RWPE2 (cell line): ENCODE measurements around the gene FAM24B.

Experiments
- ATAC-seq: fragments of 200-7000 bp; cut with Tn5 transposase; 3 replicates; pipeline ENCODE4 v1.9.1; 2021; ENCODE audit warnings: low read depth
- DNase-seq: peaks from one replicate; pipeline ENCODE4 v3.0.0-alpha.2; 2020; ENCODE audit warnings: low spot score
- H3K27ac ChIP-seq: fragments of 450-650 bp; 2 replicates; pipeline ENCODE4 v1.5.1; 2017; ENCODE audit warnings: mild to moderate bottlenecking; ENCODE audit not compliant: poor library complexity, severe bottlenecking
- H3K27me3 ChIP-seq: fragments of 250-450 bp; sonication (Bioruptor Pico); 2 replicates; pipeline ENCODE4 v1.5.1; 2021; ENCODE audit warnings: mild to moderate bottlenecking, moderate library complexity; ENCODE audit not compliant: insufficient read depth, poor library complexity, severe bottlenecking
- H3K36me3 ChIP-seq: fragments of 250-450 bp; sonication (Bioruptor Pico); 2 replicates; pipeline ENCODE4 v1.5.1; 2020; ENCODE audit warnings: low read depth, mild to moderate bottlenecking, moderate library complexity
- H3K4me1 ChIP-seq: fragments of 250-450 bp; sonication (Bioruptor Pico); 2 replicates; pipeline ENCODE4 v1.5.1; 2021; ENCODE audit warnings: mild to moderate bottlenecking, moderate library complexity; ENCODE audit not compliant: insufficient read depth, poor library complexity, severe bottlenecking
- H3K4me3 ChIP-seq: fragments of 250-450 bp; sonication (Bioruptor Pico); 2 replicates; pipeline ENCODE4 v1.5.1; 2021; ENCODE audit warnings: mild to moderate bottlenecking, moderate library complexity; ENCODE audit not compliant: severe bottlenecking
- H3K9me3 ChIP-seq: fragments of 250-450 bp; sonication (Bioruptor Pico); 2 replicates; pipeline ENCODE4 v1.5.1; 2021; ENCODE audit warnings: mild to moderate bottlenecking, moderate library complexity; ENCODE audit not compliant: severe bottlenecking
- CTCF ChIP-seq: fragments of 450-650 bp; IDR thresholded peaks from one replicate; pipeline ENCODE4 v1.5.1; 2017; ENCODE audit warnings: mild to moderate bottlenecking, moderate library complexity; ENCODE audit not compliant: poor library complexity, severe bottlenecking

The FAM24B gene

GRCh38 chr10:122829454-122829853 lies 49.9 kb downstream of the FAM24B start:
- Histone ChIP-seq H3K9me3 (no peaks in the 10 kb centered on the region), H3K36me3 (peaks cover 10% of the 10 kb centered on the region), H3K27me3 (no peaks in the 10 kb centered on the region), H3K4me3 (no peak overlapping the region), H3K4me1 (no peaks in the 10 kb centered on the region), H3K27ac (no peak overlapping the region)
- DNase-seq = no peak
- no peak for TF ChIP-seq CTCF
- ATAC-seq = no peak

GRCh38 chr10:122828716-122829255 lies 50.6 kb downstream of the FAM24B start:
- DNase-seq = no peak
- no peak for TF ChIP-seq CTCF
- ATAC-seq = no peak
- no peaks in the 10 kb centered on the region for H3K9me3 ChIP-seq
- H3K4me1 ChIP-seq = no peaks in the 10 kb centered on the region
- H3K27ac ChIP-seq = no peak overlapping the region
- peaks cover 8% of the 10 kb centered on the region for H3K36me3 ChIP-seq
- H3K27me3 ChIP-seq = no peaks in the 10 kb centered on the region
- no peak overlapping the region for H3K4me3 ChIP-seq

- Histone ChIP-seq H3K9me3 (no peaks in the 10 kb centered on the region), H3K4me1 (no peaks in the 10 kb centered on the region), H3K27me3 (no peaks in the 10 kb centered on the region), H3K27ac (no peak overlapping the region), H3K36me3 (peaks cover 3% of the 10 kb centered on the region; the same call in 1 of the 2 replicates), H3K4me3 (no peak overlapping the region)
- no peak for ATAC-seq
- TF ChIP-seq CTCF = no peak
- DNase-seq = no peak
These were observed 52.1 kb downstream of the FAM24B start for GRCh38 chr10:122827302-122827701.

GRCh38 chr10:122822973-122823690 lies 56.2 kb downstream of the FAM24B start:
- no peaks in the 10 kb centered on the region for H3K4me1 ChIP-seq
- H3K36me3 ChIP-seq = no peaks in the 10 kb centered on the region
- no peak overlapping the region for H3K4me3 ChIP-seq
- DNase-seq (no peak), ATAC-seq (no peak)
- no peaks in the 10 kb centered on the region for H3K9me3 ChIP-seq
- TF ChIP-seq CTCF = no peak
- H3K27me3 ChIP-seq = peaks cover 16% of the 10 kb centered on the region
- H3K27ac ChIP-seq = no peak overlapping the region

GRCh38 chr10:122821808-122822207 lies 57.6 kb downstream of the FAM24B start:
- Histone ChIP-seq H3K4me1 (no peaks in the 10 kb centered on the region), H3K9me3 (no peaks in the 10 kb centered on the region), H3K27ac (no peak overlapping the region), H3K4me3 (no peak overlapping the region), H3K36me3 (no peaks in the 10 kb centered on the region), H3K27me3 (peaks cover 21% of the 10 kb centered on the region)
- no peak for TF ChIP-seq CTCF
- DNase-seq (no peak), ATAC-seq (no peak)
